Measurements from ENCODE around the gene KITLG.

DNA sequence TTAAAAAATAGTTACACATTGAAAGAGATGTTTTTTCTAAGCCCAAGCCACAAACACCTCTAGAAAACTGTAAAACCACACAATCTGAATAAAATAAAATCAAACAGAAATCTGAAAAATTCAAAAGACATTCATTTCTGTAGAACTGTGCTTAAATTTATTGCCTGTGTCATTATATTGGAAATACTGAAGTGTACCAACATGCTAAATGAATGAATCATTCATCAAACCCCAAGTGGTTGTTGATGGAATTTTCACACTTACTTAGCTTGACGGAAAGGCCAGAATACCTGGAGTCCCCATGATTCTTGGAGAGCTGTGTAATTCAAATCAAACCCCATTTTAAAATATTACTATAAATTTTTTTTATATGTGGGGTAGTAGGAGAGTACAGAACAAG, 2.7 kb downstream of the KITLG start:
- TF ChIP-seq RAD21 (IDR thresholded peaks at IDR 0.05) (no peak), GABPA (IDR thresholded peaks at IDR 0.05 in 1 of 2, conservative IDR thresholded peaks at IDR 0.05 in 1 of 2) (no peak), FOXA1 (IDR thresholded peaks at IDR 0.05) (no peak)
- TF ChIP-seq, protein P1, sequence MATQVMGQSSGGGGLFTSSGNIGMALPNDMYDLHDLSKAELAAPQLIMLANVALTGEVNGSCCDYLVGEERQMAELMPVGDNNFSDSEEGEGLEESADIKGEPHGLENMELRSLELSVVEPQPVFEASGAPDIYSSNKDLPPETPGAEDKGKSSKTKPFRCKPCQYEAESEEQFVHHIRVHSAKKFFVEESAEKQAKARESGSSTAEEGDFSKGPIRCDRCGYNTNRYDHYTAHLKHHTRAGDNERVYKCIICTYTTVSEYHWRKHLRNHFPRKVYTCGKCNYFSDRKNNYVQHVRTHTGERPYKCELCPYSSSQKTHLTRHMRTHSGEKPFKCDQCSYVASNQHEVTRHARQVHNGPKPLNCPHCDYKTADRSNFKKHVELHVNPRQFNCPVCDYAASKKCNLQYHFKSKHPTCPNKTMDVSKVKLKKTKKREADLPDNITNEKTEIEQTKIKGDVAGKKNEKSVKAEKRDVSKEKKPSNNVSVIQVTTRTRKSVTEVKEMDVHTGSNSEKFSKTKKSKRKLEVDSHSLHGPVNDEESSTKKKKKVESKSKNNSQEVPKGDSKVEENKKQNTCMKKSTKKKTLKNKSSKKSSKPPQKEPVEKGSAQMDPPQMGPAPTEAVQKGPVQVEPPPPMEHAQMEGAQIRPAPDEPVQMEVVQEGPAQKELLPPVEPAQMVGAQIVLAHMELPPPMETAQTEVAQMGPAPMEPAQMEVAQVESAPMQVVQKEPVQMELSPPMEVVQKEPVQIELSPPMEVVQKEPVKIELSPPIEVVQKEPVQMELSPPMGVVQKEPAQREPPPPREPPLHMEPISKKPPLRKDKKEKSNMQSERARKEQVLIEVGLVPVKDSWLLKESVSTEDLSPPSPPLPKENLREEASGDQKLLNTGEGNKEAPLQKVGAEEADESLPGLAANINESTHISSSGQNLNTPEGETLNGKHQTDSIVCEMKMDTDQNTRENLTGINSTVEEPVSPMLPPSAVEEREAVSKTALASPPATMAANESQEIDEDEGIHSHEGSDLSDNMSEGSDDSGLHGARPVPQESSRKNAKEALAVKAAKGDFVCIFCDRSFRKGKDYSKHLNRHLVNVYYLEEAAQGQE (IDR thresholded peaks at IDR 0.05), result no peak
- TF ChIP-seq, protein P2, sequence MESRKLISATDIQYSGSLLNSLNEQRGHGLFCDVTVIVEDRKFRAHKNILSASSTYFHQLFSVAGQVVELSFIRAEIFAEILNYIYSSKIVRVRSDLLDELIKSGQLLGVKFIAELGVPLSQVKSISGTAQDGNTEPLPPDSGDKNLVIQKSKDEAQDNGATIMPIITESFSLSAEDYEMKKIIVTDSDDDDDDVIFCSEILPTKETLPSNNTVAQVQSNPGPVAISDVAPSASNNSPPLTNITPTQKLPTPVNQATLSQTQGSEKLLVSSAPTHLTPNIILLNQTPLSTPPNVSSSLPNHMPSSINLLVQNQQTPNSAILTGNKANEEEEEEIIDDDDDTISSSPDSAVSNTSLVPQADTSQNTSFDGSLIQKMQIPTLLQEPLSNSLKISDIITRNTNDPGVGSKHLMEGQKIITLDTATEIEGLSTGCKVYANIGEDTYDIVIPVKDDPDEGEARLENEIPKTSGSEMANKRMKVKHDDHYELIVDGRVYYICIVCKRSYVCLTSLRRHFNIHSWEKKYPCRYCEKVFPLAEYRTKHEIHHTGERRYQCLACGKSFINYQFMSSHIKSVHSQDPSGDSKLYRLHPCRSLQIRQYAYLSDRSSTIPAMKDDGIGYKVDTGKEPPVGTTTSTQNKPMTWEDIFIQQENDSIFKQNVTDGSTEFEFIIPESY (IDR thresholded peaks at IDR 0.05), result no peak
- TF ChIP-seq, protein P3, sequence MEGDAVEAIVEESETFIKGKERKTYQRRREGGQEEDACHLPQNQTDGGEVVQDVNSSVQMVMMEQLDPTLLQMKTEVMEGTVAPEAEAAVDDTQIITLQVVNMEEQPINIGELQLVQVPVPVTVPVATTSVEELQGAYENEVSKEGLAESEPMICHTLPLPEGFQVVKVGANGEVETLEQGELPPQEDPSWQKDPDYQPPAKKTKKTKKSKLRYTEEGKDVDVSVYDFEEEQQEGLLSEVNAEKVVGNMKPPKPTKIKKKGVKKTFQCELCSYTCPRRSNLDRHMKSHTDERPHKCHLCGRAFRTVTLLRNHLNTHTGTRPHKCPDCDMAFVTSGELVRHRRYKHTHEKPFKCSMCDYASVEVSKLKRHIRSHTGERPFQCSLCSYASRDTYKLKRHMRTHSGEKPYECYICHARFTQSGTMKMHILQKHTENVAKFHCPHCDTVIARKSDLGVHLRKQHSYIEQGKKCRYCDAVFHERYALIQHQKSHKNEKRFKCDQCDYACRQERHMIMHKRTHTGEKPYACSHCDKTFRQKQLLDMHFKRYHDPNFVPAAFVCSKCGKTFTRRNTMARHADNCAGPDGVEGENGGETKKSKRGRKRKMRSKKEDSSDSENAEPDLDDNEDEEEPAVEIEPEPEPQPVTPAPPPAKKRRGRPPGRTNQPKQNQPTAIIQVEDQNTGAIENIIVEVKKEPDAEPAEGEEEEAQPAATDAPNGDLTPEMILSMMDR (IDR thresholded peaks at IDR 0.05; ENCODE audit: low read depth, low read length, missing input control), result peak; percentile 5
